Esophagus squamous epithelium (tissue), 5 donors: ENCODE measurements around the gene TMED10. TPM values are rescaled to one million over a fixed set of nuclear protein-coding genes. Genes with fewer than 3 reads are reported as not detected.

Source experiments
- DNase-seq: peaks from one replicate; lab custom pipeline; 2025; lab: John Stamatoyannopoulos, UW
- H3K27ac ChIP-seq, 4 donors: fragments of 200-600 bp; sonication (generic); one replicate each; pipeline ENCODE4 v1.5.1; 2016 to 2019; ENCODE audit warnings: mild to moderate bottlenecking in 1 of 4
- H3K27me3 ChIP-seq, 4 donors: fragments of 200-600 bp; sonication (generic); 1 replicate in 3 of 4; 2 replicates in 1 of 4; pipeline versions ENCODE4 v1.5.1 to v1.6.0; 2017 to 2021; ENCODE audit warnings: antibody characterized with exemption in 1 of 4
- H3K36me3 ChIP-seq, 3 donors: fragments of 200-600 bp; sonication (generic); one replicate each; pipeline ENCODE4 v1.5.1; 2016 to 2019
- H3K4me1 ChIP-seq, 3 donors: fragments of 200-600 bp; sonication (generic); one replicate each; pipeline ENCODE4 v1.5.1; 2017 to 2019
- H3K4me3 ChIP-seq, 4 donors: fragments of 200-600 bp; sonication (generic); 1 replicate in 3 of 4; 2 replicates in 1 of 4; pipeline ENCODE4 v1.5.1; 2016 to 2019; ENCODE audit warnings: mild to moderate bottlenecking in 2 of 4, moderate library complexity in 1 of 4
- H3K9me3 ChIP-seq, 3 donors: fragments of 200-600 bp; sonication (generic); one replicate each; pipeline ENCODE4 v1.5.1; 2016 to 2019
- POLR2A ChIP-seq, 4 donors: fragments of 450-650 bp; IDR thresholded peaks; one replicate each; pipeline ENCODE4 v1.6.1; 2017; ENCODE audit warnings: antibody characterized with exemption in 4 of 4, mild to moderate bottlenecking in 4 of 4, moderate library complexity in 3 of 4
- WGBS, 2 donors: methylation state at CpG; one replicate each; pipeline ENCODE4 v1.1.5; 2018; 5-methylcytosine and 5-hydroxymethylcytosine counted together
- intact Hi-C: fragments of 100-400 bp; cut with DNase I; formaldehyde crosslinking; loops from one replicate; pipeline ENCODE4 v1.15.0; 2022
- total RNA-seq, 4 donors: library from RNA; depleted of rRNA; stranded (reverse); fragments of >200 nt; gene quantifications; one replicate each; pipeline ENCODE4 v1.1.0, GENCODE V29; 2016
- TF ChIP-seq, protein P1 (sequence below), 6 experiments: fragments of 450-650 bp in 4 of 6; fragments of 200-600 bp in 2 of 6; sonication (generic) in 2 of 6; IDR thresholded peaks; one replicate each; pipeline ENCODE4 v1.5.1; 2016 to 2019; ENCODE audit warnings: antibody characterized with exemption in 6 of 6, mild to moderate bottlenecking in 4 of 6, moderate library complexity in 4 of 6
- donor health status: DM: yes; HTN: yes; CAD: no.

TMED10 gene
- total RNA-seq, 4 donors from 2014 or later, result 174 to 267 (median 206) TPM

DNA sequence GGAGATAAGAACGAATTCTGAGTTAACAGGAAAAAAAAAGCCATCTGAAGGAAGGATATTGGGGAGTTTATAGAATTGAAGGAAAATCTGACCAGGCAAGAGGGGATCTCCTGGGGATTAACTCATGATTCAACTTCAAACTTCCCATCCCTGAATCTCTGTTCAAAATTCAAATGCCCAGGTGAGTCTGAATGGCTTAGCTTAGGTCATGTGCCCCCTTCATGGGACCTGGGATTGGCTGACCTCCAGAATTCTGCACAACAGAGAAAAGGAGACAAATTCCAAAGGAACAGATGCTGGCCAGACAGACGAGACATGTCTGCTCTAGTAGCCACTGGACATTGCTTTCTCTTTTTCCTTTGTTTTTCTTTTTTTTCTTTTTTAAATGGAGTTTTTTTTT, 26.2 kb upstream of the TMED10 start:
- 54 to 63% methylated on average over 2 of the region's 2 CpGs for WGBS, 2 donors
- peak overlapping the region in 1 of 4 donors; percentile 46 for H3K27ac ChIP-seq

GRCh38 chr14:75201087-75201486, 24.7 kb upstream of the TMED10 start:
- TF ChIP-seq, protein P1, sequence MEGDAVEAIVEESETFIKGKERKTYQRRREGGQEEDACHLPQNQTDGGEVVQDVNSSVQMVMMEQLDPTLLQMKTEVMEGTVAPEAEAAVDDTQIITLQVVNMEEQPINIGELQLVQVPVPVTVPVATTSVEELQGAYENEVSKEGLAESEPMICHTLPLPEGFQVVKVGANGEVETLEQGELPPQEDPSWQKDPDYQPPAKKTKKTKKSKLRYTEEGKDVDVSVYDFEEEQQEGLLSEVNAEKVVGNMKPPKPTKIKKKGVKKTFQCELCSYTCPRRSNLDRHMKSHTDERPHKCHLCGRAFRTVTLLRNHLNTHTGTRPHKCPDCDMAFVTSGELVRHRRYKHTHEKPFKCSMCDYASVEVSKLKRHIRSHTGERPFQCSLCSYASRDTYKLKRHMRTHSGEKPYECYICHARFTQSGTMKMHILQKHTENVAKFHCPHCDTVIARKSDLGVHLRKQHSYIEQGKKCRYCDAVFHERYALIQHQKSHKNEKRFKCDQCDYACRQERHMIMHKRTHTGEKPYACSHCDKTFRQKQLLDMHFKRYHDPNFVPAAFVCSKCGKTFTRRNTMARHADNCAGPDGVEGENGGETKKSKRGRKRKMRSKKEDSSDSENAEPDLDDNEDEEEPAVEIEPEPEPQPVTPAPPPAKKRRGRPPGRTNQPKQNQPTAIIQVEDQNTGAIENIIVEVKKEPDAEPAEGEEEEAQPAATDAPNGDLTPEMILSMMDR (IDR thresholded peaks at IDR 0.05), result no peak
- no peak for TF ChIP-seq POLR2A (IDR thresholded peaks at IDR 0.05)
- WGBS, 2 donors, result 64 to 72% methylated on average over 6 of the region's 6 CpGs
- no peak for DNase-seq
- no peaks in the 10 kb centered on the region for H3K27me3 ChIP-seq
- H3K27ac ChIP-seq, result peak overlapping the region; percentile 72 to 92 (median 84)
- peaks cover 14 to 67% (median 19%) of the 10 kb centered on the region in 3 donors for H3K4me1 ChIP-seq
- H3K9me3 ChIP-seq, result no peaks in the 10 kb centered on the region
- H3K4me3 ChIP-seq, result no peak overlapping the region
- intact Hi-C loops, result no loop called here
- no peaks in the 10 kb centered on the region for H3K36me3 ChIP-seq

More for the DNA sequence above, 26.2 kb upstream of the TMED10 start:
- Histone ChIP-seq H3K9me3 (no peaks in the 10 kb centered on the region), H3K4me1 (peaks cover 14 to 67% (median 19%) of the 10 kb centered on the region in 3 donors), H3K4me3 (no peak overlapping the region), H3K36me3 (no peaks in the 10 kb centered on the region), H3K27me3 (no peaks in the 10 kb centered on the region)
- DNase-seq, result no peak
- no peak for TF ChIP-seq POLR2A (IDR thresholded peaks at IDR 0.05)
- TF ChIP-seq, protein P1 (IDR thresholded peaks at IDR 0.05), result no peak
- intact Hi-C loops, result no loop called here

DNA sequence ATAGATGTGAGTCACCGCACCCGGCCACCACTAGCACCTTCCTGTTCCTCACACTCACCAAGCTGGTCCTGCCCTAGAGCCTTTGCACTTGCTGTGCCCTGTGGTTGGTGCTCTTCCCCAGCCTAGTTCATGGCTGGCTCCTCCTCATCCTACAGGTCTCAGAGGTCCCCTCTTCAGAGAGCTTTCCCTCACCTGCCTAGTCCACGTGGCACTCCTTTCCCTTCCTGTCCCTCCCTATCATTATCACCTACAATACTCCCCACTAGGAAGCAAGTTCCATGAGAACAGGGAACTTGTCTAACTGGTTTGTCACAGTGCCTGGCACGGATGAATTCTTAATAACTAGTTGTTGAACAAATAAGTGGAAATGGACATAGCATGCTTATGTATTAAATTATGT, 24.0 kb upstream of the TMED10 start:
- TF ChIP-seq, protein P1 (IDR thresholded peaks at IDR 0.05), result no peak
- TF ChIP-seq POLR2A (IDR thresholded peaks at IDR 0.05), result no peak
- no peaks in the 10 kb centered on the region for H3K9me3 ChIP-seq
- no peaks in the 10 kb centered on the region for H3K36me3 ChIP-seq
- no peak for DNase-seq
- H3K4me3 ChIP-seq, result no peak overlapping the region
- peak overlapping the region; percentile 72 to 92 (median 84) for H3K27ac ChIP-seq
- intact Hi-C loops, result no loop called here
- H3K4me1 ChIP-seq, result peaks cover 14 to 62% (median 19%) of the 10 kb centered on the region in 3 donors
- WGBS, 2 donors, result 31 to 39% methylated on average over 4 of the region's 4 CpGs
- H3K27me3 ChIP-seq, result no peaks in the 10 kb centered on the region

GRCh38 chr14:75198291-75198933, 22.0 kb upstream of the TMED10 start:
- H3K9me3 ChIP-seq, result no peaks in the 10 kb centered on the region
- H3K4me3 ChIP-seq, result no peak overlapping the region
- H3K27me3 ChIP-seq, result no peaks in the 10 kb centered on the region
- H3K27ac ChIP-seq, result peak overlapping the region in 3 of 4 donors; percentile 72 to 92 (median 87)
- H3K36me3 ChIP-seq, result no peaks in the 10 kb centered on the region
- intact Hi-C loops, result no loop called here
- peaks cover 14 to 41% (median 19%) of the 10 kb centered on the region in 3 donors for H3K4me1 ChIP-seq
- TF ChIP-seq, protein P1 (IDR thresholded peaks at IDR 0.05), result no peak
- no peak for TF ChIP-seq POLR2A (IDR thresholded peaks at IDR 0.05)
- WGBS, 2 donors, result 44% methylated on average over 8 to 11 of the region's 11 CpGs
- DNase-seq, result no peak

- 93 to 95% methylated on average over 2 to 4 of the region's 4 CpGs for WGBS, 2 donors
- no peaks in the 10 kb centered on the region for H3K27me3 ChIP-seq
- H3K27ac ChIP-seq, result no peak overlapping the region
- no peak overlapping the region for H3K4me3 ChIP-seq
- TF ChIP-seq POLR2A (IDR thresholded peaks at IDR 0.05), result no peak
- TF ChIP-seq, protein P1 (IDR thresholded peaks at IDR 0.05), result no peak
- DNase-seq, result no peak
- no peaks in the 10 kb centered on the region for H3K9me3 ChIP-seq
- no peaks in the 10 kb centered on the region for H3K36me3 ChIP-seq
- intact Hi-C loops, result no loop called here
- peaks cover 14 to 39% (median 19%) of the 10 kb centered on the region in 3 donors for H3K4me1 ChIP-seq
These were observed 20.9 kb upstream of the TMED10 start for GRCh38 chr14:75197338-75197737.
